Right renal pelvis (tissue), 4 donors: ENCODE results near the gene SOWAHA. TPM values are rescaled to one million over a fixed set of nuclear protein-coding genes. Genes with fewer than 3 reads are reported as not detected.

Experiments
- DNase-seq, 4 donors: peaks; one replicate each; pipeline ENCODE4 v3.0.0-alpha.2; 2013; ENCODE audit warnings: low read depth in 4 of 4, low spot score in 3 of 4, missing footprints in 1 of 4
- polyA plus RNA-seq, 4 donors: library from polyadenylated mRNA; unstranded; fragments of 120-200 nt; gene quantifications; one replicate each; pipeline ENCODE4 v1.2.1, GENCODE V29; 2013; ENCODE audit not compliant: insufficient read length in 4 of 4

Gene SOWAHA
- polyA plus RNA-seq = 1 to 10 TPM; 4.4 to 5.2 (median 5.1) TPM

DNA sequence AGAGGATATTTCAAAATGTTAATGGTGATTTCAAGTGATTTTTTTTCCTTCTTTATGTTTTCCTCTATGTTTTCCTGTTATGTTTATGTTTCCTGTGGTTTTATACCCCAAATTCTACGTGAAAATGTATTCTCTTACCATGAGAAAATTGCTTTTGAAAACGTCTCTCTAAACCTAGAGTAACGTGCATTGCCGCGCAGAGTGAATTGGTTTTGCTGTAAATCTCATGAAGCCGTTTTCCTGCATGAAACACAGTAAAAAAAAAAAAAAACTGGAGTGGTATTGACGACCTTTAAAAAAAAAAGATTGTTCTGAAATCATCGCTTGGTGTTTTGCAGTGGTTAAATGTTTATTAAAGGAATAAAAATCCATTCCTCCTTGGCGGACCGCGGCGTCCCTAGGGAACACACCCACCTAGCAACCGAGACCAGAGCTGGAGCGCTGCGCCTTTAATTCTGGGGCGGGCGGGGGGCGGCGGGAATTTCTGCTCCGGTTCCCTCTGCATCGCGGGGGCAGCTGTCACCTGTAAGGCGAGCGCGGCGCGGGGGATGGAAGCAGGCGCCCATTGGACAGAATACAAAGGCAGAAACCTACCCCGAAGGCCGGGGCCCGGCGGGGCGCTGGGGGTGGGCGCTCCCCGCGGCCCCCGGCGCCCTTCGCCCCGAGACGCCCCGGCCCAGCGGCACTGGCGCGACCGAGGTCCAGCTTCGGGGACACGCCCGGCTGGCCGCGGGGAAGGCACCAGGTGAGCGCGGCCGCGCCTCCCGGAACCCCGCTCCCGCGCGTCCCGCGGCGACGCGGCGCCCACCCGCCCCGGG is at the start of gene SOWAHA:
Gene SOWAHA (plus strand): TSS at position 522 of the 818 bp plus-strand sequence. CDS start 320 bp downstream, outside the sequence.
- no peak for DNase-seq

DNA sequence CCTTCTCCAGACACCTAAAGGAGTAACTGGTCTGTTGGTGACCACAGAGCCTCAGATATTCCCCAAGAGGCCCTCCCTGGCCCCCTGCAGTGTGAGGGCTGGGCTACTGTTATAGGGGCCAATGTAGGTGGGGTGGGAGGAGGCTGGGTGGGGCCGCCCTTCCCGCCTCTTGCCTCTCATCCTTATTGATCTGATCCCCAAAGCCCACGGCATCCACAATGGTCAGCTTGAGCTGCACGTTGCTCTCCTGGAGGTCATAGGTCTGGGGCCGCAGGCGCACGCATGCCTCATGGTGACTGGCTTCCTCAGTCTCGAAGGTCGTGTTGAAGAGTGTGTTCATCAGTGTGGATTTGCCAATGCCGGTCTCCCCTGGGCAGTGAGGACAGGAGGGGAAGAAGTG is 49.1 kb upstream of the SOWAHA start:
- no peak for DNase-seq

DNA sequence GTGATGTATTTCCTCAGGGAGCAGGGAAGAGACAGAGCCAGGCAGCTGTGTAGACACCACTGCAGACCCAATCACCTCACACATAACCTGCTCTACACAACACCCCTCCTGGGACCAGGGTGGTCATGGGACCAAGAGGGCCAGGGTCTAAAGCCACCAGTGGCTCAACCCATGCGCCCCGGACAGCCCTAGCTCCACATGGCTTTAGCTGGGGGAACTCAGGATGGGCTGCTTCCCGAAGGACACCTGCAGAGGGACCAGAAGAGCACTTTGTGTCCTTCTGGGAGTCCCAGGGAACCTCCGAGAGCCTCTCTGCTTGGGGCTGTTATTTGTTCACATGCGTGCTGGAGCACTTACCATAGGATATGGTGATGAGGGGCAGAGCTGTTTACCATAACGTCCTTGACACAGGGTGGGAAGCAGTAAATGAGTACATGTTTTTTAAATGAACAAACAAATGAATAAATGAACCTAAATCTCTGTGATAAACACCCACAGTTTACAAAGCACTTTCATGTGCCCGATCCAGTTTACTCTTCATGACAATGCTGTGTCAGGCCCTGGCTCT is 48.3 kb upstream of the SOWAHA start:
- DNase-seq = no peak

DNA sequence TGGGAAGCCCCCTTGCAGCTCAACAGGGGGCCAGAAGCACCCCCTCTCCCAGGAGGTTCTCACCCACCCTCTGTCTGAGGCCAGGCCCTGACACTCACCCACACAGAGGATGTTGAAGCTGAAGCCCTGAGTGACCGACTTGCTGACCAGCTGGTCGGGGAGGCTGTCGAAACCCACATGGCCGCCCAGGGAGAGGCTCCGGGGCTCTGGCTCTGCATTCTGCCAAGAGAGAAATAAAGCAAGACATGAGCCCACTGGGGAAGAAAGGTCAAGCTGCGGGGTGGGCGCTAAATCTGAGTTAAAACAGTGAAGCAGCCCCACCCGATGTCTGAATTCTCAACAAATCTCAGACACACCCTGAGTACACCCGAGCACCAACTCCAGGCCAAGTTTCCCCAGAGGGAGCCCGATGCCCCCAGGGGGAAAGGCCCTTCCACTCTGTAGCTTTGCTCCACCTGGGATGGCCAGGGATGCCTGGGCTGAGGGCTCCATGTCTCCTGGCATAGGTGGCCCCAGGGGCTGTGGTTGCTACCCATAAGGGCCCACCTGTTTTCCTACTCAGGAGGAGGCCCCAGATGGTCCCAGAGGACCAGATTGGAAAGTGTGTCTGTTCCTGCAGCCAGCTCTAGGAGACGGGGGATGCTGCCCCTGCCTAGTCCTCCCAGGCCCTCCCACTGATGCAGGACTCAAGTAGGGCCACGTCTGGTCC is 47.6 kb upstream of the SOWAHA start:
- DNase-seq = no peak

DNA sequence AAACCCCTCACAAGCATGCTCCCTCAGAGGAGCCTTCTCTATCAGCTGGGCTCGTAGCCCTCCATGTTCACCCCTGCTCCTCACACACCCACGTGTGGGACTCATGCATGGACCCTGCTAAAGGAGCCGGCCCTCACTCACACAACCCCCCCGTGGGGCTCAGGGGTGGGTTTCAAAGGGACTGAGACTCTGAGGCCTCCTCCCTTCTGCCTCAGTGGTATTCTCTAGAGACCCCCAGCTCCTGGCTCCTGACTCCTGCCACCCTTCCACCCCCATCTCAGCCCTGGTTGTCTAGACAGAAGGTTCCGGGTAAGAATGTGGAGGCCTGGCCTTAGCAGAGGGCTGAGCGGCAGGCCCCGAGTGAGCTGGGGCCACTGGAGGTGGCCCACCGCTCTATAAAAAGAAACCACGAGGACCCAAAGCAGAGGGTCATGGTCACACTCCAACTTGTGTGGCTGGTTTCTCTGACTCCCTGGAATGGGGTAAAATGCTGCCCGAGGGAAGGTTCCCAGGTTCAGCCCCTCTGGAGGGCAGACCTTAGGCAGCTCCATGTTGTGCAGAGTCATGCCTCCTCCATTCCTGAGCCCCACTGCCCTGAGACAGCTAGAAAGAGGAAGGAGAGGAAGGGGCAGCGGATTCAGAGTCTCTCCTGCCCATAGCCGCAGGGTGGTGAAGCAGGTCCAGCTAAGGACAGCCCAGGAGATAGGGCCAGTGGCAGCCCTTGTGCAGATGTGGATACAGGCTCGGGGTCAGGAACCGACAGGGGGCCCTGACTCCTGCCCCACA is 46.9 kb upstream of the SOWAHA start:
- no peak for DNase-seq

DNA sequence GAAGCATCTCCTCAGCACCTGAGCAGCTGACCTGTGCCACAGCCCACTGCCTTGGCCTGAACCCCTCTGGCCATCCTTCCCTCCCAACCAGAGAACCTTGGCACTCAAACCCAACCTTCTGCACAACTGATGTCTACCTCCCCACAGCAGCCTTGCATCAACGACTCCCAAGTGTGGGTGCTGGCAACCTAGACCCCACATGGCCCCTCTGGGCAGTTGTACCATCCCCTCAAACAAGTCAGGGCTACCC is 46.4 kb upstream of the SOWAHA start:
- DNase-seq = no peak

DNA sequence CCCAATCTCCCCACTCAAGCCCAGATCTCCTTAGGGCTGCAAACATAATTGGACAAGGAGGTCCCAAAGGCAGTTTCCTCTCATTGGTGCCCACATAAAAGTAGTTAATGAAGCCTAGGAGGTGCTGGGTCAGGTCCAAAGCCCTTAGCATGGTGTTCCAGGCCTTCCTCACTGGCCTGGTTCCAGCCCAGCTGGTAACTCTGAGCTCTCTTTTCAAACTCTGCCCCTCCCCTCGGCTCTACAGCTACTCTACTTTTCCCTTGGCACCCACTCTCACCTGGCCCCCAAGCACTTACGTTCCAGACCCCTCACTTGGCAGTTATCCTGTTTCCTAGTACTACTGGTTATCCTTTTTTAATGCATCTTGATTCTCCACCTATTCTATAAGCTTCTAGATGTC is 46.0 kb upstream of the SOWAHA start:
- DNase-seq = no peak

DNA sequence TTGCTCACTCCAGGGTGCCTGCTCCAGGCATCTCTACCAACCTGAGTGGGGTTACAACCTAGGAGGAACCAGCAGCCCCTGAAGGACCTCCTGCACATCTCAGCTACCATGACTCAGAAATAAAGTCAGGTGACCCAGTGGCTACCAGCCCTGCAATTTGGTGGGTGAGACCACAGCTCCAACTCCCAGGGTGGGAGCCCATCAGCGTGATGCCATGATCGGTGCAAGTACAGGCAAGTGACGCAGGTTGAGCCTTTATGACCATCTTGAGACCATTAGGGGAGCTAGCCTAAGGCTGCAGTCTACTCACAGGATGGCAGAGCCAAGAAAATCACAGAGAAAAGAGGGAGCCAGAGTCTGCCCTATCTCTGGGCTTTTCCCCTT is 44.6 kb upstream of the SOWAHA start:
- no peak for DNase-seq

DNA sequence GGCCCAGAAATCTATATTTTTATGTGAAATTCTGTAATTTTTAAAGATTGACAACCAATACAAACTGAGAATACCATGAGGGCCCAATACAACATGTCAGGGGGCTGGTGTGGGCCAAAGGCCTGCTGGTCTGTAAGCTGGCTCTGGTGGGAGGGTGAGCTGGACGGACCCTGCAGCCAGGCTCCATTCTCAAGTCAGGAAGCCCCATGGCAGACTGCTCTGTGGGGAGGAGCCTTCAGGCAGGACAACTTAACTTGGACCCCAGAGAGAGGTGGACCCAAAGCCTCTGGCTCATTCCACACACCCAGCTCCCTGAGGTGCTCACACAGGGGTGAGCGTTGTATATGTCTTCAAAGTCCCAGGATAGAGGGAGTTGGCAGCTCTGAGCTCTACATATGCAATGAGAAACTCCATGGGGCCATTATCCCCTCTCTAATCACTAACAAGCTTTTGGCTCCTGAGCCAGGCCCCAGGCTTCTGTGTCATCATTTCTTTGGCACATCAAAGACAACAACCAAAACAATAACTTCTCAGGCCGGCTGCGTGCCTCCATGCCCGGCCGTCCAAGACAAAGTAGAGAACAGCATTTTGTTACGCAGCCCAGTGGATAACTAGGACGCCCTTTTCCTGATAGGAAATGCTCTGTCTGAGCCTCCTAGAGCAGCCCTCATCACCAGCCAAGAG is 42.5 kb upstream of the SOWAHA start:
- no peak for DNase-seq

DNA sequence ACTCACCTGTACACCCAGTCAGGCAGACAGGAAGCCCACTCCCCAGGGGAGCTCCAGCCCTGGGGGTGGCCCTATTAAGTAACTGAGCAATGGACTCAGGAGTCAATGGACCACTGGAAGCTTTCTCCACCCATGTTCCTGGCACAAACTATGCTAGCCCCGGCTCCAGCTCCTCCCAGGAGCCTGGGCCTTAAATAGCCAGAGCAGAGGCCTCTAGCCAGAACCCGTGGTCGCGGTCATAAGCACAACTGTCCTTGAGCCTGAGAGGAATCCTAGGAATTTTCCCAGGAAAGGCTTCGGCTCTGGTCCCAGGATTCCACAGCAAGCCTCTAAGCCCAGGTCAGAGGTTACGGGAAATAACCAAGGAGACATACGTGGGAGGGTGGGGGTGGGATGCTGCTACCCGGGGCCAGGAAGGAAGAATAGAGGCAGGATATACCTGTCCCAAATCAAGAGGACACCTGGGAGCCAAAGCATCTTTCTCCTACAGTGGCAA is 41.6 kb upstream of the SOWAHA start:
- no peak for DNase-seq

DNA sequence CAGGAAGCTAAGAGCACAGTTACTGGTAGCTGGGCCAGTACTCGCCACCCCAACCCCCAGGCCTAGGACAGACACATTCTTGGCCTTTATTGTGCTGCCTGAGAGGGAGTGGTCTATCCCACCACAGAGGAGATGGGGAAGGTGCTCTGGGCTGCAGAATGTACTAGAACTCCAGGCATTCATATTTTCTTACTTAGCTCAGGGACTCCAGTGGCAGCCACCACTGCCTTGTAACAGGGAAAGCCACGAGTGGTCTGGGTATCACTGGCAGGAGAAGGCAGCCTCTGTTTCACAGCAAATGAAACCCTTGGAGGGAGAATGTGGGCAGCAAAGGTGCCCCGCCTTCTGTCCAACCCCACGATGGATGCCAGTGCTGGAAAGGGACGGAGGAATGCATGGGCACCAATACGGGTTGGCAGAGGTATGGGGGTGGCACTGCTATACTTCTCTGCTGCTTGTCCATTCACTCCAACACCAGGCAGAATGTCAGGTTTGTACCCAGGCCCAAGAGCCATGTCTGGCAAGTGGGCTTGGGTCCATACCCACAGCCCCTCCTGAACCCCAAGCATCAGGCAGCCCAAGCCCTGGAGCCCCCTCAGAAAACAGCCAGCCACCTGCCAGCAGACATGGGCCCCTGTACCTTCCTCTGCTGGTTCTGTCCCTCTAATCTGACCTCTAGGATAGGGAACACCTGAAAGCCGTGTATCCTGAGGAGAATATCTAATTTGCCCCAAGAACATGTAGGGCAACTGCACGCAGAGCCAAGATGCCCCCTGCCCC is 40.6 kb upstream of the SOWAHA start:
- no peak for DNase-seq

DNA sequence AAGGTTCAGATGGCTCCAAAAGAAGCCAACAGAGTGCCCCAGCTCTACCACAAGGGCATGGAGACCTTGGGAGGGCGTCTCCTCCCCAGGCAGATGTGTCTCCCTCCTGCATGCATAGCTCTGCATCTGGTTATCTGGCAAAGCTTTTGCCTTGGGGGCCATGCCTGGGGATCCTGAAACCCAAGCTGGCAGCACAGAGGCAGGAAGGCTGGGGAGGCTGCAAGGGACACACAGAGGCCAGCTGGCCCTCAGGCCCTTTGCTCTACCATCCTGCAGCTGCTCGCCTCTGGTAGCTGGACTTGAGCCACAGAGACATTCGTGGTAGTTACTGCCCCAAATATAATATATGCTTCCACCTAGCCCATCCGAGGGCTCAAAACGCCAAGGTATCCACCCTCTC is 40.0 kb upstream of the SOWAHA start:
- DNase-seq = no peak

DNA sequence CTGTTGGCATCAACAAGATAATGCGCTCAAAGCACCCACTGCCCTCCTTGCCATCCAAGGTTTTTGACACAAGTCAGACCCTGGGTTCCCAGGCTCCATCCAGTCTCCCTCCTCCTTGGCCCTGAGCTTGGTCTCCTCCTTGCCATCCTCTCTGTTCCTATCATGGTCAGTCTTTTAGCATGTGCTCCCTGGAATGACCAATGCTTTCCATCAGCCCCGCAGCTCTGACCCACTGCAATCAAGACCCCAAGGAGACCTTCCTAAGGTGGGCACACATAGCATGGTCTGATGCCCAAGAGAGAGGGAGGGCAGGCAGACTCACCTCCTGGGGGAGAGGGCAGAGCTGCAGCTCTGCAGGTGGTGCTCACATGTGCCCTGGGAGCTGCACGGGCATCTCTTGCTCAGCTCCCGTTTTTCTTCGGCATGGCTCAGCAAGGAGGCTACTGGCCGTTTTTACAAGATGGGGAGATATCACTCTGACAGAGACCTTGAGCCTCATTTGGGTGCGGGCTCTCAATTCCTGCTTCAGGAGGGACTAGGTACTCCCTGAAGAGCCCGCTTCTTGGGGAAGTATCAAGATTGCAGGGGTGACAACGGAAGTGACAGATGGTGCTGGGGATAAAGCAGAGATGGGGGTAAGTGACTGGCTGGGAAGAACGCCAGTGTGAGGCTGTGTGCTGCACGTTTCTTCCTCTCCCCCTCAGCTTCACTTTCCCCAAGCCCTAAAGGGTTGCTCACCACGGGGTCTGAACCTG is 39.3 kb upstream of the SOWAHA start:
- no peak for DNase-seq

DNA sequence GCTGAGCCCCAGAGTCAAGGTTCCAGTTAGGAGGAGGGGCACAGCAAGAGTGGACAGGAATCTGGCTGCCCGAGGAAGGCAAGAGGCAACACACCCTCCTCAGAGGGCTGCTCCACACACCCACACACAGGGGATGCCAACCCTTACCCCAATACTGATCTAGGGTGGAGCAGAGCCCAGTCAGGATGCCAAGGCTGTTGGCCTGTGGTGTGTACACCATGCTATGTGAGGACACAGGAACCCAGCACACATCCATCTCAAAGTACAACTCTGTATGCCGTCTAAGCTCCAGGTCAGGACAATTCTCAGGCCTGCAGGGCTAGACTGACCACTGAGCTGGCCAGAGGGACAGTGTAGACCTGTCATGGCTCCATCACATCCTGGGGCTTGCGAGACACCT is 38.7 kb upstream of the SOWAHA start:
- no peak for DNase-seq

DNA sequence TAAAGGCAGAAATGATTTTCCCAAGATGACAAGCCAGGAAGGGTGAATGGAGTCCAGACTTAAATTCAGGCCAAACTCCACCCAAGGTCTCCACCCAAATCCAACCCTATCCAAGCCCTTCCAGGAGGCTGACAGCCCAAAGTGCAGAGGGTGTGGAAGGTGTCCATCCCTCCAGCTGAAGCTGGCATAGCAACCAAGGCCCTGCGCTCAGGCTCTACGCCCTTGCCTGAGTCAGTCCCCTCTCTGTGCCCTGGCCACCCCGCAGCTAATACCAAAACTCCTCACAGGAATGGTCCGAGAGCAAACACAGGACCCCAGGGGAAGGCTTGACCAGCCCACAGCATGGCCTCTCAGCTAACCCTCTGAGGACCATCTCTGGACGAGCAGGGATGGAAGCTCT is 38.2 kb upstream of the SOWAHA start:
- no peak for DNase-seq

DNA sequence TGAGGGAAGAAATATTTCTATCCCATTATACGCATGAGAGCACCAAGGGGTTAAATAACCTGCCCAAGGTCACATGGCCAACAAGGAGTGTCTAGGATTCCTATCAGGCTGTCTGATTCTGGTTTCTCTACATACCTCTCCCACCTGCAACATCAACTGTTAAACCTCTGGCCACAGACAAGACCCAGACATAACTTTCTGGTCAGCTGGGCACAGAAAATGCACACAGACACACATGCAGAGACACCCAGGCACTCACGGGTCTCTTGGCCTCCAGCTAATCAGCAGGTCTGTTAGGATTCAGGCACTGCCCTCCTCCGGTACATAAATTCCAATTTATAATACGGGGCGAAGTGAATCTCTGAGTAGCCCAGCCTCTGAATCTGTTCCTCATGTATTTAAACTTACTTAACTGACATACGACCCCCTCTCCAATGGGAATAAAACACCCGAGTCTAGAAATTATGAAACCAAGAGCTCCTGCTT is 37.6 kb upstream of the SOWAHA start:
- DNase-seq = no peak

DNA sequence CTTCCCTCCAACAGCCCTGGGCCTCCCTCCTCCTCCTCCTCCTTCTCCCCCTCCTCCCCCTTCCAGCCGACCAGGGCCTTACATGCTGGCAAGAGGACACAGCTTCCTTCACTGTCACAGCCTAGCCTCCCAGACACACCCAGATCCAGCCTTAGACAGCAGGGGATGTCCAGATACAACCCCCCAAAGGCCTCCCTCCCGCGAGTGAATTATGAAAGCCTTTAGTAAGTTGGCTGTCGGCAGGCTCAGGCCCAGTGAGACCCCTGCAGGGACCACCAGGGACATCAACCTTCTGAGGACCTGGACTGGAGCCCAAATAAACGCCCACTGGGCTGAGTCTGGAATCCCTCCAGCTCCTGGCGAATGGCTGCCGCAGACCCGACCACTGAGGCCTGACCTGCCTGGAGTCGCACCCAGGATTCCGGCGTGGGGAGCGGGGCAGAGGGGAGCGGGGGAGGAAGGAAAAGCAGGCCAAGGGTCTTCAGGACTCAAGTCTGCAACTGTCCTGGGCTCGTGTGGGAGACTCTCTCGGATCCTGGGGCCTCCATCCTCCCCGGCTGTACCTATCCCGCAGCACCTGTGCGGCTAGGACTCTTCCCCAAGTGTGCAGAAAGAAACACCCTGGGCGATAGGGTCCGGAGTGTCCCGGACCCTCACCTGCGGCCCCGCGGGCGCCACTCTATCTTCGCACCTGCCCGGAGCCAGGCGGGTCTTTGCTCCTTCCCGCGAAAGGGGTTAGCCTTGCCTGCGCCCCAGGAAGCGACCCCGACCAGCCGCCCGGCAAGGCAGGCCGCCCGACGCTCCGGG is 36.8 kb upstream of the SOWAHA start:
- DNase-seq = no peak

DNA sequence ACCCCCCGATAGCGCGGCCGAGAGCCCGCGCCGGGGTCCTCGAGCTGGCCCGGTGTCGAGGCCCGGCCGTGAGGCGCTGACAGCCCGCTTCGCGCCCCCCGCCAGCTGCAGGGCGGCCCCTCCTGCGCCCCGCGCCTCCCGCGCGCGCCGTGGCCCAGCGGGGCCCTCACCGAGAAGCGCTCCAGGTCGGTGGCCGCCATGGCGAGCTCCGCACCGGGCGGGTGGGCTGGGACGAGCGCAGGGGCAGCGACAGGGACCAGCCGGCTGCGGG is 36.2 kb upstream of the SOWAHA start:
- no peak for DNase-seq
